EH (cell line): ENCODE results near the gene E2F1.
"Not testable (repeated sequence)": the region's sequence is repeated elsewhere in the genome, so short reads cannot be mapped to it uniquely, and the experiment has no call there.

Experiments
- DNase-seq: peaks from one replicate; pipeline ENCODE4 v3.0.0-alpha.2; 2015; ENCODE audit warnings: low read depth

E2F1 gene

DNA sequence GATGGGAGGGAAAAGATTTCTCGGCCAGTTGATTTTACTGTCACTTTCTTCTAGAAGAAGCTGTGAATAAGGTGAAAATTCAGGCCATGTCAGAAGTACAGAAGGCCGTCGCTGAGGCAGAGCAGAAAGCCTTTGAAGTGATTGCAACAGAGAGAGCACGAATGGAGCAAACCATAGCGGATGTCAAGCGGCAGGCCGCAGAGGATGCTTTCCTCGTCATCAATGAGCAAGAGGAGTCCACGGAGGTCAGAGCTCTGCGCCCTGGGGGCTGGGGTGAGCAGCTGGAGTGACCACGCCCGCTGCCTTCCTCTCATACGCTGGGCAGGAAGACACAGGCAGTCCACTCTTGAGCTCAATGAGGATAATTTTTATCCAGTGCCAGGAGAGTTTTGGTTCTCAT lies 45.9 kb downstream of the E2F1 start:
- DNase-seq = no peak

DNA sequence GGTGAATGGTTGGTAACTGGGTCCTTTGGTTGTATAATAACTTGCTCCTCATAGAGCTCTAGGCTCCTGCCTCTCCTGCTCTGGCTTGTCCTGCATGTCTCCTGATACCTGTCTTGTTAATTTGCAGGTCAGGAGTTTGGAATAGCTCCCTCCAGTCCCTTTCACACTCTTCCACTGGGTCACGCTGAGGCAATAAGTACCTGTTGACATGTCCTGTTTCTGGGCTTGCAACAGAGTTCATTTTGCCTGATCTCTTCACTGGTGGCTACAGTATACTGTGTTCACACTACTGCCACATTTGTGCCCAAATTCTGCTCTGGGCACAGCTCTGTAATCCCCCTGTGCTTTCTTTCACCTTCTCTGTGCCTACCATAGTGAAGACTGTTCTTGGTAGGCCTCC lies 49.4 kb downstream of the E2F1 start:
- no peak for DNase-seq

DNA sequence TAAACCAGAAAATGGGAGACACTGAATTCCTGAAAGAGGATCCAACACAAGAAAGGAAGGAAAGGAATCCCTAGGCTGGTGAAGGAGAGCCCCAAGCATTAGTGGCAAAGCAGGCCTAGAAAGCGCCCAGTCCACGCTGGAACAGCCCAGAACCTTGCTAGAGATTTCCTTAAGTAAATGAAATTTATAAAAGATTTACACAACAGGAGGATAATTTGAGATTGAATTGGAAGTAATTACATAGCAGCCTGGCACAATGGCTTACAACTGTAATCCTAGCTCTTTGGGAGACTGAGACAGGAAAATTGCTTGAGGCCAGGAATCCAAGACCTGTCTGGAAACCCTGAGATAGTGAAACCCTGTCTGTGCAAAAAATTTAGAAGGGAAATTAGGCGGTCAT lies 50.8 kb downstream of the E2F1 start:
- no peak for DNase-seq

DNA sequence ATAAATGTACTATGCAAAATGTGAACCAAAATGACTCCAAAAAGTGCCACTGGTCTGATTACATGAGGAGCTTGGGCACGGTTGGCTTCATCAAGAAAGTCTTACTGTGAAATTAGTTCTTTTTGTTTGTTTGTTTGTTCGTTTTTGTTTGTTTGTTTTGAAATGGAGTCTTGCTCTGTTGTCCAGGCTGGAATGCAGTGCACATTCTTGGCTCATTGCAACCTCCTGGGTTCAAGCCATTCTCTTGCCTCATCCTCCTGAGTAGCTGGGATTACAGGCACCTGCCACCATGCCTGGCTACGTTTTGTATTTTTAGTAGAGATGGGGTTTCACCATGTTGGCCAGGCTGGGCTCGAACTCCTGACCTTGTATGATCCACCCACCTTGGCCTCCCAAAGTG lies 54.3 kb downstream of the E2F1 start:
- not testable (repeated sequence) for DNase-seq

DNA sequence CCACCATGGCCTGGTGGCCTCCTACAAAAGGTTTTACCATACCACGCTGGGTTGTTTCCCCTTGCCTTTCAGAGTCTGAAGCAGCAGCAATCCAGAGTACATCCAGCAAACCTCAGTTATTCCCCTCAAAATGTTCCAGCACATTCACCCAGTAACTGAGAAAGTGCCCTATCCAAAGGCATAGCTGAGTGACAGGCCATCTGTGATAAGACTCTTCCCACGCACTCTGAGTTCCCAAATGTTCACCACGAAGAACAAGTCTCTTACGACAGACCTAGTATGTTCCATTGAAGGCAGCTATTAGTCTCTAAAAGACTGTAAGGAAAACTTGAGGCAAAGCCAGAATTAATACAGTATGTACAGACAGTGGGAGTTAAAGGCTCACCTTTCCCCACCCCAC lies 55.7 kb downstream of the E2F1 start:
- DNase-seq = no peak

DNA sequence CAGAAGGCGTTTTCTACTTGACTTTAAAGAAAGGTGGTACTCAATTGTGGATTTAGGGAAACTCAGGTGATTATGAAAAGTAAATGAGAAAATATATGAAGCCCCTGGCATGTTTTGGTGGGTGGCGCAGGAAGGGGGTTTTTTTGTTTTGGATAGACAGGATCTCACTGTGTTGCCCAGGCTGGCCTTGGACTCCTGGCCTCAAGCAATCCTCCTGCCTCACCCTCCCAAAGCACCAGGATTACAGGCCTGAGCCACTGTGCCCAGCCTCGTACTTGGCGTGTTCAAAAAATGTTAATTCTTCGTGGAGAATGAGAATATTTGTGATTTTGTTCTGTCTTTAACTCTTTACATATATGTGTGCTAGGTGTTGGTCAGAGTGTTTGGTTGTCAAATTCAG lies 56.2 kb downstream of the E2F1 start:
- DNase-seq = no peak

DNA sequence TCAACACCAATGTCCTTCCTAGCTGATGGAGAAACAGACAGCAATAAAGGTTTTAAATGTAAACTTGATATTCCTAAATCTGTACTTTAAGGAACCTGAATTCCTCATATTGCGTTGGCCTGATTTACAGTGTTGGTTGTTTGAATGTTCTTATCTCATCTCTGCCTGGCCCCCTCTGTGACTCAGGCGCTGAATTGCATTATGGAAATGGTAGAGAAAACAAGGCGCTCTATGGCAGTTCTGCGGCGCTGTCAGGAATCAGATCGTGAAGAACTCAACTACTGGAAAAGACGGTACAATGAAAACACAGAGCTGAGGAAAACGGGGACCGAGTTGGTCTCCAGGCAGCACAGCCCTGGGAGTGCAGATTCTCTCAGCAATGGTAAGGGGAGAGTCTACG lies 56.7 kb downstream of the E2F1 start:
- DNase-seq = no peak

DNA sequence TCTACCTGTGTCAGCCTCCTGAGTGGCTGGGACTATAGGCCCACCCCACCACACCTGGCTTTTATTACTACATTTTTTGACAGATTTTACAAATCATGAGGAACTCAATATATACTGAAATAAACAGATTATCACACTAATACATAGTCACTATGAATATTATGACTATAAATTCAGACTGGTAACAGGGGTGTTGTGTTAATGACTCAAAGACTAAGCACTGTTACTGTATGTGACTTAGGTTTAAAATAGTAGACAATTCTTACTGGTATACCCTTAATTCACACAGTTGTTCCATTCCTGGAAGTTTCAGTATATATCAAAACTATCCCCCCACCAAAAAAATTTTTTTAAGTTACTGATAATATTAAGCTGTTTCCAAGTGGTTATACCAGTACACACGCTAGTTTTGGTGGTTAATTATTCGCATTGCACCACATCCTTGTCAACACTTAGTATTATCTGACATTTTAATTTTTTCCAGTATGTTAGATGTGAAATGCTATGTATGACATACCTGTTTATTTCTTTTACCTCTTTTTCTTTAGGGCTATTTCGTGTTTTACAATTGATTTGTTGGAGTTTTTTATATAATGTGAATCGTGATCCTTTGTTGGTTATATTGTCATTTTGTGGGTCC lies 58.5 kb downstream of the E2F1 start:
- DNase-seq = no peak

DNA sequence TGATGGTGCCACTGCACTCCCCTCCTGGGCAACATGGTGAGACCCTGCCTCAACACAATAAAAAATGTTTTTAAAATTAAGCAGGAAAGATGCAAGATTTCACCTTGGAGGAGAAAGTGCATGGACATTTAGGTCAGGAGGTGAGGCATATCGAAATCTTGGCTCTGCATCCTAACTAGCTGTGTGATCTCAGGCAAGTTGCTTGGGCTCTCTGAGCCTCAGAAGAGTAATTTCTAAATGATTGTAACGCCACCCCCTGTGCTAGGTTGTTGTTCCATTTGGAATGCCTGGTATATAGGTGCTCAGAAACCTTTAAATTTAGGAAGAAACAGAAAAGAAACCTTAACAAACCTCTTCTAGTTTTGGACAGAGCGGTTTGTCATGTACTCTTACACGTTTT lies 60.0 kb downstream of the E2F1 start:
- DNase-seq = no peak
